ENCODE data around the gene PSMA4.

Gene PSMA4

GRCh38 chr15:78540141-78540870 lies at the start of gene PSMA4 (continued):
- TF ChIP-seq ZNF341 (tag by site-specific recombination; IDR thresholded peaks at IDR 0.05; ENCODE audit: low read depth) = peak; percentile 77
- peak; percentile 91 for TF ChIP-seq GLIS2 (tag by site-specific recombination; IDR thresholded peaks at IDR 0.05)
- TF ChIP-seq ZNF302 (tag by site-specific recombination; IDR thresholded peaks at IDR 0.05; ENCODE audit: low read depth) = no peak
- 0 out of 2 replicates have a peak, but pooled peaks have one; percentile 16 for TF ChIP-seq ZNF518A (tag by site-specific recombination; conservative IDR thresholded peaks at IDR 0.05; ENCODE audit: low read depth)
- TF ChIP-seq, protein P1, sequence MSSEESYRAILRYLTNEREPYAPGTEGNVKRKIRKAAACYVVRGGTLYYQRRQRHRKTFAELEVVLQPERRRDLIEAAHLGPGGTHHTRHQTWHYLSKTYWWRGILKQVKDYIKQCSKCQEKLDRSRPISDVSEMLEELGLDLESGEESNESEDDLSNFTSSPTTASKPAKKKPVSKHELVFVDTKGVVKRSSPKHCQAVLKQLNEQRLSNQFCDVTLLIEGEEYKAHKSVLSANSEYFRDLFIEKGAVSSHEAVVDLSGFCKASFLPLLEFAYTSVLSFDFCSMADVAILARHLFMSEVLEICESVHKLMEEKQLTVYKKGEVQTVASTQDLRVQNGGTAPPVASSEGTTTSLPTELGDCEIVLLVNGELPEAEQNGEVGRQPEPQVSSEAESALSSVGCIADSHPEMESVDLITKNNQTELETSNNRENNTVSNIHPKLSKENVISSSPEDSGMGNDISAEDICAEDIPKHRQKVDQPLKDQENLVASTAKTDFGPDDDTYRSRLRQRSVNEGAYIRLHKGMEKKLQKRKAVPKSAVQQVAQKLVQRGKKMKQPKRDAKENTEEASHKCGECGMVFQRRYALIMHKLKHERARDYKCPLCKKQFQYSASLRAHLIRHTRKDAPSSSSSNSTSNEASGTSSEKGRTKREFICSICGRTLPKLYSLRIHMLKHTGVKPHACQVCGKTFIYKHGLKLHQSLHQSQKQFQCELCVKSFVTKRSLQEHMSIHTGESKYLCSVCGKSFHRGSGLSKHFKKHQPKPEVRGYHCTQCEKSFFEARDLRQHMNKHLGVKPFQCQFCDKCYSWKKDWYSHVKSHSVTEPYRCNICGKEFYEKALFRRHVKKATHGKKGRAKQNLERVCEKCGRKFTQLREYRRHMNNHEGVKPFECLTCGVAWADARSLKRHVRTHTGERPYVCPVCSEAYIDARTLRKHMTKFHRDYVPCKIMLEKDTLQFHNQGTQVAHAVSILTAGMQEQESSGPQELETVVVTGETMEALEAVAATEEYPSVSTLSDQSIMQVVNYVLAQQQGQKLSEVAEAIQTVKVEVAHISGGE (tag by site-specific recombination; conservative IDR thresholded peaks at IDR 0.05; ENCODE audit: low read depth) = peak; percentile 46
- TF ChIP-seq OVOL3 (tag by site-specific recombination; IDR thresholded peaks at IDR 0.05) = no peak
- no peak for TF ChIP-seq ZNF621 (tag by site-specific recombination; IDR thresholded peaks at IDR 0.05)
- TF ChIP-seq ZBTB20 (tag by site-specific recombination; IDR thresholded peaks at IDR 0.05) = peak; percentile 9; the same call in 1 of the 2 replicates
- TF ChIP-seq ZNF585B (tag by site-specific recombination; IDR thresholded peaks at IDR 0.05) = no peak
- TF ChIP-seq, protein P2, sequence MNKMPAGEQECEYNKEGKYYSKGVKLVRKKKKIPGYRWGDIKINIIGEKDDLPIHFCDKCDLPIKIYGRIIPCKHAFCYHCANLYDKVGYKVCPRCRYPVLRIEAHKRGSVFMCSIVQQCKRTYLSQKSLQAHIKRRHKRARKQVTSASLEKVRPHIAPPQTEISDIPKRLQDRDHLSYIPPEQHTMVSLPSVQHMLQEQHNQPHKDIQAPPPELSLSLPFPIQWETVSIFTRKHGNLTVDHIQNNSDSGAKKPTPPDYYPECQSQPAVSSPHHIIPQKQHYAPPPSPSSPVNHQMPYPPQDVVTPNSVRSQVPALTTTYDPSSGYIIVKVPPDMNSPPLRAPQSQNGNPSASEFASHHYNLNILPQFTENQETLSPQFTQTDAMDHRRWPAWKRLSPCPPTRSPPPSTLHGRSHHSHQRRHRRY (tag by site-specific recombination; IDR thresholded peaks at IDR 0.05) = no peak
- TF ChIP-seq ZNF561 (tag by site-specific recombination; IDR thresholded peaks at IDR 0.05; ENCODE audit: borderline replicate concordance) = no peak; the same call in 1 of the 2 replicates
- TF ChIP-seq ZNF146 (tag by site-specific recombination; IDR thresholded peaks at IDR 0.05) = no peak
- TF ChIP-seq, protein P3, sequence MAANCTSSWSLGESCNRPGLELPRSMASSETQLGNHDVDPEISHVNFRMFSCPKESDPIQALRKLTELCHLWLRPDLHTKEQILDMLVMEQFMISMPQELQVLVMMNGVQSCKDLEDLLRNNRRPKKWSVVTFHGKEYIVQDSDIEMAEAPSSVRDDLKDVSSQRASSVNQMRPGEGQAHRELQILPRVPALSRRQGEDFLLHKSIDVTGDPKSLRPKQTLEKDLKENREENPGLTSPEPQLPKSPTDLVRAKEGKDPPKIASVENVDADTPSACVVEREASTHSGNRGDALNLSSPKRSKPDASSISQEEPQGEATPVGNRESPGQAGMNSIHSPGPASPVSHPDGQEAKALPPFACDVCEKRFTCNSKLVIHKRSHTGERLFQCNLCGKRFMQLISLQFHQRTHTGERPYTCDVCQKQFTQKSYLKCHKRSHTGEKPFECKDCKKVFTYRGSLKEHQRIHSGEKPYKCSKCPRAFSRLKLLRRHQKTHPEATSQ (tag by site-specific recombination; IDR thresholded peaks at IDR 0.05) = no peak
- no peak for TF ChIP-seq ZNF792 (tag by site-specific recombination; IDR thresholded peaks at IDR 0.05)
- no peak for TF ChIP-seq ZNF391 (tag by site-specific recombination; IDR thresholded peaks at IDR 0.05; ENCODE audit: borderline replicate concordance, low read depth)
- no peak; the same call in 1 of the 2 replicates for TF ChIP-seq ZNF2 (tag by site-specific recombination; IDR thresholded peaks at IDR 0.05)
- no peak for TF ChIP-seq KLF1 (tag by site-specific recombination; IDR thresholded peaks at IDR 0.05)
- TF ChIP-seq GLIS1 (tag by site-specific recombination; IDR thresholded peaks at IDR 0.05) = peak; percentile 39; the same call in 1 of the 2 replicates
- no peak; the same call in 1 of the 2 replicates for TF ChIP-seq PBX3 (CRISPR knock-in tag; IDR thresholded peaks at IDR 0.05)
- TF ChIP-seq YY1 (tag by site-specific recombination; IDR thresholded peaks at IDR 0.05) = peak; percentile 78; the same call in 1 of the 2 replicates

Data from HEK293 (cell line).